ENCODE data around the gene CCDC187.
"Not testable (repeated sequence)": the region's sequence is repeated elsewhere in the genome, so short reads cannot be mapped to it uniquely, and the experiment has no call there.

Gene CCDC187

DNA sequence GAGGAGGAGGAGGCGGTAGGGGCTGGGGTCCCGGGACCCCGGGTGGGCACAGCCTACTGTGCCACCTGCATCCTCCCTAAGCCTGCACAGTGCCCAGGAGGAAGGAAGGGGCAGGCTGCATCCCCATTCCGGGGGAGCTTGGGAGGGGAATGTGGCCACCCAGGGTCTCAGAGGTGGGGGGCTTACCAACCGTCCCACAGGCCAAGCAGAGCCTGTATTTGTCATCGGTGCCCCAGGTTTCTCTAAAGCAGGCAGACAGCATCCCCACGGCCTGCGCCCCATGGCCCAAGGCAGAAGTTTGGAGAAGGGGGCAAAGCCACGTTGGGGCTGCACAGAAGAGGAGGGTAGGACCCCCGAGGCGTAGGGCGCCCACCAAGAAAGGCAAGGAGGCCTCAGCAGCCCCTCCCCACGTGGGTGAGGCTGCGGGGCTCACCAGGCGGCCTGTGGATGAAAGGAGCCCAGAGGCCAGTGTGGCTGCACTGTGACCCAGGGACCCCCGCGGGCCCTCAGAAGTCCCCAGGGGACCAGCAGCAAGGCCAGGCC lies 22.9 kb upstream of the CCDC187 start:
- DNase-seq: no peak

DNA sequence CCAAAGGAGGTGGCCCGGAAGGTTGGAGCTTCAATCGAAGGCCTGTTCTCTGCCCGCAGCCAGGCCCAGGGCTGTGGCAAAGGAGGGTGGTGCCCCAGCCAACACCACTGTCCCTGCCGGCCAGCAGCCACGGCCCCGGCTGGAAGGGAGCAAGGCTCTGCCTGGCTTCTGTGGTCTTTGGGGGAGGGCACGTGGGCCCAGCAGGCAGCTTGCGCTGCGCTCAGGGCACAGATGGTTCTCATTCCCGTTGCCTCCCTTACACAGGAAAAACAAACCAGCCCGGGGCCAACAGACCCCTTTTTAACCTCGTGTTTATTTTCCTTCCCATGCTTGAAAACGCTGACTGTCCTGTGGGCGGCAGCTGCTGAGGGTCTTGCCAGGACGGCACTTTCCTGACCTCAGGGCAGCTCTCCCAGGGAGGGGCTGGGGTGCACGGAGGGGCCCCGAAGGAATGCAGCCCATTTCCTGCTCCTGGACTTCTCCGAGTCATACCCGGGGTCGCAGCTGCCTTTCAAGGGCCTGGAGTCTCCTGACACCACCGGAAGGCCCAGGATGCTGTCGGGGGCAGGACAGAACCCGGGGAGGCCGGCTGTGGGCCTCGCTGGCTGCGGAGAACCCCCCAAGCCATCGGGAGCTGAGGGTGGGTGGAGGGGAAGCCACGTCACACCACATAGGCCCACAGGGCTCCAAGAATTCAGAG lies 22.3 kb upstream of the CCDC187 start:
- DNase-seq: peak; percentile 61

DNA sequence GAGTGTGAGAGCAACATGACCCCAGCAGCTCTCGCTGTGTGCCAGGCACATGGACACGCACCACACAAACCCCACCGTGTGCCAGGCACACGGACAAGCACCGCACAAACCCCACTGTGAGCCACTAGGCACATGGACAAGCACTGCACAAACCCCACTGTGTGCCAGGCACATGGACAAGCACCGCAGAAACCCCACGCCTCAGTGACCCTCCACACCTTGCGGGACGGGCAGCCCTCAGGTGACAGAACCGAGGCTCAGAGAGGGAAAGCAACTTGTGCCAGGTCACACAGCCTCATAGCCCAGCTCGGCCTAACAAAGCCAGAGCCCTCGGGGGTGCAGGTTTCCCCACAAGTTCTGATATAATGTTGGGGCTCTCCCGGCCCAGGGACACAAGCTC lies 21.5 kb upstream of the CCDC187 start:
- no peak for DNase-seq

DNA sequence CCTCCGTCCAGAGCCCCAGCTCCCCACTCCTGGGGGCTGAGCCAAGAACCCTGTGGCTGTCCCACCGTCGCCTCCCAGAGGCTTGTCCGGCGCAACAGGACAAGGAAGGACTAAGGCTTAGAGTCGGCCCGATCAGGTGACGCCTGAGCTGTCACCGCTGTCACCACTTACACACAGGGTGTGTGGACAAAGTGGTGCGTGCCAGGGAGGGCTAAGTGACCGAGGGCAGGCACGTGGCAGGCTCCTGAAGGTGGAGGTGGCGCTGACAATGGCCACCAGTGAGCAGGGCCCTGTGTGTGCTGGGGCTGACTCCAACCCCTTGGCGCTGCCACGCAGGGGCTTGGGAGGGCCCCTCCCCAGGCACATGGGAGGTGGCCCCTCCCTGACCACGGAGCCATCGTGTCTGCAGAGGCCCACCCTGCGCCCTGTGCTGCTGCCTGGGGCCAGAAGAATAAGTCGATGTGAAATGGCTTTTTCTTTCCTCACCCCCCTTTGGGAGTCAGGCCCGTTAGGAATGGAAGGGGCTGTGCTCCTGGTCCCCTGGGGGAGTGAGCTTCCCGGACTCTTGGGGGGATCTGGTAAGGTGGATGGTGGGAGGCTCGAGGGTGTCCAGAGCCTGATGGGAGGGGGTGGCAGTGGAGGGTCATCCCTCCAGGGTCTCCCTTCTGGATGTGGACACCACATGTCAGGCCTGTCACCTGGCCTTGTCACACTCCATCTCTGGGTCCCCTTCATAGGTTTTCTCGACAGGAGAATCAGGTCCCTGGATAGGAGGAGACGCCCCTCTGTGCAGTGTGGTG lies 20.8 kb upstream of the CCDC187 start:
- DNase-seq: peak; percentile 33

DNA sequence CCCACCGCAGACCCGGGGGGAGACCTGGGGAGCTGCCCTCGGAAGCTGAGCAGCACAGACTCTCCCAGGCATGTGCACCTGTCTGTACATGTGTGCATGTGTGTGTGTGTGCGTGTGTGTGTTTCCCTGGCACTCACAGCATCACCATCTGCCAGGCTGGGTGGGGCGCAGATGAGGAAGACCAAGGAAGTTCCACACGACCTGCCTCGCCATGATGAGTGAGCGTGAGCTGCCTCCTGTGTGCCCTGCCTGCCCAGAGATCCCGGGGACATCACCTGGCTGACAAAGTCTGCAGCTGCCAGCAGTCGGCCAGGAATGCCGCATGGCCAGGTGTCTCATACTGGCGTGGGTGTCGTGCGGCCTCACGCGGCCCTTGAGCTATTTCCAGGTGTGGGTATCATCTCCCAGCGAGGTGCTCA lies 19.5 kb upstream of the CCDC187 start:
- DNase-seq: no peak

DNA sequence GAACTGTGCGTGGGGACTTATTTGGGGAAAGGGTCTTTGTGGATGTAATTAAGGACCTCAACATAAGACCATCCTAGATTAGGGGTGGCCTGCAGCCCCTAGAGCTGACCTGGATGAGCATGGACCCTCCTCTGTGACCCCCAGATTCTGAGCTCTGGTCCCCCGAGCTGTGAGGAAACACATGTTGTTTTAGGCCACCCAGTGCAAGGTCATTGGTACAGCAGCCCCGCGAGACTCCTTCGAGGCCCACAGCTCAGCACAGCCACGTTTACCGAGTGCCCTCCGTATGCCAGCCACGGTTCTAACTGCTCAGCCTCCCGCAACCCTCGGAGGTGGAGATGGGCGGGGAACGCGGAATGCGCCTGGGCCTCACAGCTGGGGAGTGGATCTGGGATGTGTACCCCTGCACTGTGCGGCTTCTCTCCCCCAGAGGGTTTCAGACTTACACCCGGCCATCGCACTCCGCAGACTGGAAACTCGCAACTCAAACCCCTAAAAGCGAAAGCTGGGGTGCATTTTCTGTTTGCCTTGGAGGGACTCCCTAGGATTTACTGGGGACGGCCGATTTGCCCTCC lies 18.9 kb upstream of the CCDC187 start:
- DNase-seq: no peak

DNA sequence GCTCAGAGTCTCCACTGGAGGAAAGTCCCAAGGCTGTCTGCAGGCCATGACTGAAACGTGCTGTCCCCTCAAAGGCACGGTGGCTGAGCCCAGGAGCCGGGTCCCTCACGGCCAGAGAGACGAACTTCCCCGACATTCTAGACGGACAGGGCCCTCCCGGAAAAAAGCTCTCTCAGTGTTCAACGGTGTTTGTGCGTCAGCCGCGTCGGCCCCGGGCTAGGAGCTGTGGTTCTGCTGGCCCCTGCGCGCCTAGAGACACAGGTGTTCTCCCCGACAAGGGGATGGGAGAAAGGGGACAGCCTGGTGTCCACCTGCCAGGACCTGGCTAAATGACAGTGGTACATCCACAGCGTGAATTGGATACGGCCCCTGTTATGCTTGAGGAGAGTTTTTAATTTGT lies 17.7 kb upstream of the CCDC187 start:
- no peak for DNase-seq

DNA sequence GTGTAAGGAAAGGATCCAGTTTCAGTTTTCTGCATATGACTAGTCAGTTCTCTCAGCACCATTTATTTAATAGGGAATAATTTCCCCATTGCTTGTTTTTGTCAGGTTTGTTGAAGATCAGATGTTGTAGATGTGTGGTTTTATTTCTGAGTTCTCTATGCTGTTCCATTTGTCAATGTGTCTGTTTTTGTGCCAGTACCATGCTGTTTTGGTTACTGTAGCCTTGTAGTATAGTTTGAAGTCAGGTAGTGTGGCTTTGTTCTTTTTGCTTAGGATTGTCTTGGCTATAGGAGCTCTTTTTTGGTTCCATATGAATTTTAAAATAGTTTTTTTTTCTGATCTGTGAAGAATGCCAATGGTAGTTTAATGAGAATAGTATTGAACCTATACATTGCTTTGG lies 17.1 kb upstream of the CCDC187 start:
- DNase-seq: not testable (repeated sequence)

DNA sequence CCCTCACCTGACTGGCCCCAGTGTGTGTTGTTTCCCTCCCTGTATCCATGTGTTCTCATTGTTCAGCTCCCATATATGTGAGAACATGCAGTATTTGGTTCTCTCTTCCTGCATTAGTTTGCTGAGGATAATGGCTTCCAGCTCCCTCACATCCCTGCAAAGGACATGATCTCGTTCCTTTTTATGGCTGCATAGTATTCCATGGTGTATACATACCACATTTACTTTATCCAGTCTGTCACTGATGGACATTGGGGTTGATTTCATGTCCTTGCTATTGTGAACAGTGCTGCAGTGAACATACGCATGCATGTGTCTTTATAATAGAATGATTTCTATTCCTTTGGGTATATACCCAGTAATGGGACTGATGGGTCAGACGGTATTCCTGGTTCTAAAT lies 16.1 kb upstream of the CCDC187 start:
- DNase-seq: not testable (repeated sequence)

DNA sequence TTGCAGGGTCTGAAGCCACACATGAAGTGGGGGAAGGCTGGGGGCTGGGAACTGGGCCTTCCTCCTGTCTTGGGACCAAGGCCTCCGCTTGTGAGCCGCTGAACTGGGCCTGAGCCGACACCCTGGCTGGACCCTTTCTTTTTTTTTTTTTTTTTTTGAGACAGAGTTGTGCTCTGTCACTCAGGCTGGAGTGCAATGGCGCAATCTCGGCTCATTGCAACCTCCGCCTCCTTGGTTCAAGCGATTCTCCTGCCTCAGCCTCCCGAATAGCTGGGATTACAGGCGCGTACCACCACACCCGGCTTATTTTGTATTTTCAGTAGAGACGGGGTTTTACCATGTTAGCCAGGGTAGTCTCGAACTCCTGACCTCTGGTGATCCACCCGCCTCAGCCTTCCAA lies 15.3 kb upstream of the CCDC187 start:
- DNase-seq: not testable (repeated sequence)

DNA sequence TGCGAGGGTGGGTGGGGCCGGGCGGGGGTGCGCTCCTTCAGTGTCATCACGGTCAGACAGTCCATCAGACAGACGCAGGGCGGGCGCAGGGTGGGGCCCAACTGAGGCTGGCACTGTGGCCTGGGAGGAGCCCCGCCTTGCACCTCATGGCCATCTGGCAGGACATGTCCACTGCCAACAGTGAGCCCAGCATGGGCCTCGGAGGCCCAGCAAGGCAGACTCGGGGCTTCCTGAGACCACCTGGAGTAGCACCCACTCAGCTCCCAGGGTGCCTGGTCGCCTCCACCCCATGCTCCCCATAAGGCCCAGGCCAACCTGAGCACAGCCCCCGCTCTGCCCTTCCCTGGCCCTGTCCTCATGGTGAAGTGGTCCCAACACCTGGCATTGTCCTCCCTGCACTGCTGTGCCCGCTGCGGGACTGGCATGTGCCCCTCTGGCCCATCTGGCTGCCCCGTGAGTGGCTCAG lies 14.9 kb upstream of the CCDC187 start:
- DNase-seq: no peak

DNA sequence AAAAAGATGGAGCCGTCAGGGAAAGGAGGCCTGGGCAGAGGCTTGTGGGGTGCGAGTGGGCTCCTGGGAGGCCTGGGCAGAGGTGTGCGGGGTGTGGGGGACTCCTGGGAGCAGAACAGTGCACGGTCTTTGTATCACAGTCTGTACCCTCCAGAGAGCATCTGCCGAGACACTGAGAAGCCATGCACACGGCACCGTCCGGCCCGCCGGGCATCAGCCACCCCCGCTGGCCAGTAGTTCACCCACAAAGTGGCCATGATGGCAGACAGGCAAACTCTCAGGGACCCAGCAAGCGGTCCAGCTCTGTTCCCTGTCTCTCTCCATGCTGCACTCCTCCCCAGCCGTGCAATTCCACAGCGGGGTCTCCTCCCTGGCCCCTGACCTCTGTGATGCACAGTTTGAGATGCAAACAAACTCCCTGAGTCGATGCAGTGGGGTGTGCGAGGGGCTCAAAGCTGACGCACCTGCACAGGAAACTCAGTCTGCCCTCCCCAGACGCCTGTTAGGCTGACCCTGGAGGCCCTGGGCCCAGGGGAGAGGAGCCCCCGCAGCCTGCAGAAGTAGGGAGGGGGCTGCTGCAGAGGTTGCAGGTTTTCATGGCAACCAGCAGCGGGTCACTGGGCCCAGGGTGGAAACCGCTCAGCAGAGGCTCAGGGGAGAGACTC lies 14.3 kb upstream of the CCDC187 start:
- DNase-seq: no peak

DNA sequence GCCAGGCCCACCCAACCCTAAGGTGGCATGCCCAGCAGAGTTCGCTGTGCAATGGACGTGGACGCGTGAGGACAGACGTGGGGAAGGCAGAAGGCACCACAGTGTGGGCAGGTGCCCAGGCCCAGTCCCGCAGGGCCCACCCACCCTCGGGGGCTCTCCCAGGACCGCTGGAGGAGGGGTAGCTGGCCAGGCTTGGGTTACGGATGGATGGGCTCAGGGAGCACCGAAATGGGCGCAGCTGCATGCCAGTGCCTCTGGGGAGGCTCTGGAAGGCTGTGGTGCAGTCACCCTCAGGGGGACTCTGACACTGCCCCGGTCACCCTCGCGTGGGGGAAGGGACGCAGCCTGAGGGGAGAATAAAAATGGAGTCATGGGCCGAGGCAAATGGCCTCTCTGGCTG lies 13.8 kb upstream of the CCDC187 start:
- DNase-seq: no peak

DNA sequence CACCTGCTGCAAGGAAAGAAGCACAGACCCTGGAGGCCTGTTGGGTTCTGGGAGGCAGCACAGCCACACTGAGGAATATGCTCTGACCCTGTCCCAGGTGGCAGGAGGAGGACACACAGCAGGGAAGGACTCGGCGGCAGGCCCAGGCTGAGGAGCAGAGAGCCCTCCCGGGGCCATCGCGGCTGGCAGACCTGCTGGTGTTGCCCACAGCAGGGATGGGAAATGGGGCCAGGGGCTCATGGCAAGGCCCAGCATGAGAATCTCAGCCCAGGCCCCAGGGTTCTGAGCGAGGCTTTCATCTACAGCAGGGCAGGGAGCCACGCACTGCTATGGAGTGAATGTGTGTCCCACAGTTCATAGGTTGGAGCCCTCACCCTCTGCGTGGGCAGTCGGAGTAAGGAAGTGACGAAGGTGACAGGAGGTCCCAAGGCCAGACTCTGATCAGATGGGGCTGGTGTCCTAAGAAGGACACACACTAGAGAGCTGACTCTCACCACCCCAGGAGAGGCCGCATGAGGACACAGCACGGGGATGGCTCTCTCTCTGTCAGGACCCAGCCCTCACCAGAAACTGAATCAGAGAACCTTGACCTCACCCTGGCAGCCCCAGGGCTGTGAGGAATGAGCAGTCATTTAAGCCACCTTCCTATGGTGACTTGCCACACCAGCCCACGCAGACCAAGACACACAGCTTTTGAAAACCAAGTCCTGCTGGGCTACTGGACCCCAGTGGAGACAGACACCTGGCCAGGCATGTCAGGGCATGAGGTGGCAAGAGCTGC lies 13.2 kb upstream of the CCDC187 start:
- DNase-seq: no peak

DNA sequence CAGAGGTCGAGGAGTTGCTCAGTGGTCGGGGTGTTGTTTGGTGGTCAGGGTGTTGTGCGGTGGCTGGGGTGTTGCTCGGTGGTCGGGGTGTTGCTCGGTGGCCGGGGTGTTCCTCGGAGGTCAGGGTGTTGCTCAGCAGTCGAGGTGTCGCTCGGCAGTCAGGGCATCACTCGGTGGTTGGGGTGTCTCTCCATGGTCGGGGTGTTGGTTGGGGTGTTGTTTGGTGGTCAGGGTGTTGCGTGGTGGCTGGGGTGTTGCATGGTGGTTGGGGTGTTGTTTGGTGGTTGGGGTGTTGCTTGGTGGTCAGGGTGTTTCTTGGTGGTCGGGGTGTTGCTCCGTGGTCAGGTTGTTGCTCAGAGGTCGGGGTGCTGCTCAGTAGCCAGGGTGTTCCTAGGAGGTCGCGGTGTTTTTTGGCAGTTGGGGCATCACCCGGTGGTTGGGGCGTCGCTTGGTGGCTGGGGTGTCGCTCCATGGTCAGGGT lies 12.4 kb upstream of the CCDC187 start:
- DNase-seq: no peak

DNA sequence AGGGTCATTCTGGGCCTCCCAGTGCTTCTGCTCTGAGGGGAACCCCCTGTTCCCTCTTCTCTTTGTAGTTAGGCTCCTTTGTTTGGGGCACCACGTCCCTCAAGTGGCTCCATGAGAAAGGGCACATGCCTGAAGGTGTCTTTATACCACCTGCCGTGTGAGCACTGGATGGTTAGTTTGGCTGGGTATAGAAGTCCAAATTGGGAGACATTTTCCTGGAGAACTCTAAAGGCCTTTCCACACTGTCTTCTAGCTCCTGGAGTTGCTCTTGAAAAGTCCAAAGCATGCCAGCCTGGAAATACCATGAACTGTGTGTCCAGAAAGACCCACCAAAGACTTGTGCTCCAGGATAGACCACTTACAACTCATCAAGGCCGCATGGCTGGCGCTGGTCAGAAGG lies 11.1 kb upstream of the CCDC187 start:
- no peak for DNase-seq

DNA sequence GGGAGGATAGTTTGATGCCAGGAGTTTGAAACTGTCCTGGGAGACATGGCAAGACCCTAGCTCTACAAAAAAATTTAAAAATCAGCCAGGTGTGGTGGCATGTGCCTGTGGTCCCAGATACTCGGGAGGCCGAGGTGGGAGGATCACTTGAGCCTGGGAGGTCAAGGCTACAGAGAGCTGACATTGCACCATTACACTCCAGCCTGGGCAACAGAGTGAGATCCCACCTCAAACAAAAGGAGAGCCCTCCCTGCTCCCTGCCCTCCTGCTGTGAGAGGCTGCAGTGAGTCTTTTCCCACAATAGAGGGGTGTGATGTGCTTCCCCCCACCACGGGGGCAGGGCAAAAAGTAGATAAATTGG lies 10.1 kb upstream of the CCDC187 start:
- DNase-seq: no peak

DNA sequence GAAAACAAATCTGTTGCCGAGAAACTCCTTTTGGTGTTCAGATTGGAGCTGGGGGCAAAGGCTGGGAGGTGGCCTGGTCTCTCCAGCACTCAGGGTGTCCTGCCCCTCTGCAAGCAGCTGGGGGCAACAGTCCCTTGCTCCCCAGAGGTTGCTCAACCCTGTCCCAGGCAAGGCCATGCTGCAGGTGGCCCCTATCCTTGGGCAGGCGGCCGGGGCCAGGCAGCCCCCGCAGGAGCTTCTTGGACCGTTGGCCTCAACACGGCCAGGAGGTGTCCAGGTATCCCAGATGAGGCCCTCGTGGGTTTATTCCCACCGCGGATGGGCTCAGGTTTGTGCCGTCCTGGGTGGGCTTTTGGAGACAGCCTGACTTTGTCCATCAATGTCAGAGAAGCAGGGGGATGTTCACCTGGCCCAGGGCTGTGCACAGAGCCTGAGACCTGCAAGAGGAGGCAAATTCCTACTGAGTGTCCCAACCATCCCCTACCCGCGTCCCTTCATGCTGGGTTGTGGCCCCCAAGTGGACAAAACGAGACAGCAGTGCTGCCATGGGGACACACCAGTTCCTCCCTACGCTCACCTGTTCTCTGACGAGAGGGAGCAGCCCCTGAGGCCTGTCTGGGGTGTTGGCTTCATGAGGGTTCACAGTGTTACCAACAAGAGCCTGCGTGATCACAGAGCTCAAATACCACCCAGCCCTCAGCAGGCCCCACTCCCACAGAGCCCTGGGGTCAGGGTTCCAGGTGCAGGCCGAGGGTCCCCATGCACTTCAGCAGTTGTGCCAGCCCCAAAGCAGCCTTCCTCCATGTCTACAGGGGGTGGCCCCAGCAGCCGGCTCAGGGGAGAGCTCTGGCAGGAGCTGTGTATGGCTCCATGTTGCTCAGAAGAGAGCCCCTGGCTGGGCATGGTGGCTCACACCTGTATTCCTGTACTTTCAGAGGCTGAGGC lies 9.5 kb upstream of the CCDC187 start:
- no peak for DNase-seq

DNA sequence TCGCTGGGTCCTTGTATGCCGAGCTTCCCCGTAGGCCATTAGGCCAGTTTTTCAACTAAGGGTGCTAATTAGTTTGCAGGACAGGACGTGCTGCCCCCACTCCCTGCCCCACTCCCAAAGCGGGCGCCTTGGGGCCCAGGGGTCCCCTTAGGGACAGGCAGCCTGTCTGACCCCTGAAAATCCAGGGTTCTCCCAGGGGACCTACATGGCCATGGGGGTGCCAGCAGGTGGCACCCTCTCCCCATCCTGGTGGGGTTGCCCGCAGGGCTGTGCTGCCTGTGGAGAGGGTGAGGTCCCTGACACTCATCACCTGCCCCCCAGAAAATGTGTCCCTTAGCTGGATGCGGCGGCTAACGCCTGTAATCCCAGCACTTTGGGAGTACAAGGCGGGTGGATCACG lies 8.5 kb upstream of the CCDC187 start:
- peak; percentile 85 for DNase-seq

DNA sequence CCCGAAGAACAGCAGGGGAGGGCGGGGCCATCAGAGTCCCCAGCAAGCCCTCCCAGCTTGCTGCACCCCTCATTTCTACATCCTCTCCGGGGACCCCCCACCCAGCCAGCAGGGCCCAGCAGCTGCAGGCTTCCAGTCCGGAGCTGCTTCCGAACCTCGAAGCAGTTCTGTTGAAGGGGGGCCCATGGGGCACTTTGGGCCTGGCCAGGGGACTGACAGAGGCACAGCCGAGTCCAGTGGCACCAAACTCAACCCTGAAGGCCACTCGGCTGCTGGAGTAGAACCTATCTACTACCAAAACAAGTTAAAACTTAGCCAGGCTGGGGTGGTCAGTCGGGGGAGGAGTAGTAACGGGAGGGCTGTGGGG lies 8.1 kb upstream of the CCDC187 start:
- no peak for DNase-seq
